ENCODE data around the gene AURKB.

DNA sequence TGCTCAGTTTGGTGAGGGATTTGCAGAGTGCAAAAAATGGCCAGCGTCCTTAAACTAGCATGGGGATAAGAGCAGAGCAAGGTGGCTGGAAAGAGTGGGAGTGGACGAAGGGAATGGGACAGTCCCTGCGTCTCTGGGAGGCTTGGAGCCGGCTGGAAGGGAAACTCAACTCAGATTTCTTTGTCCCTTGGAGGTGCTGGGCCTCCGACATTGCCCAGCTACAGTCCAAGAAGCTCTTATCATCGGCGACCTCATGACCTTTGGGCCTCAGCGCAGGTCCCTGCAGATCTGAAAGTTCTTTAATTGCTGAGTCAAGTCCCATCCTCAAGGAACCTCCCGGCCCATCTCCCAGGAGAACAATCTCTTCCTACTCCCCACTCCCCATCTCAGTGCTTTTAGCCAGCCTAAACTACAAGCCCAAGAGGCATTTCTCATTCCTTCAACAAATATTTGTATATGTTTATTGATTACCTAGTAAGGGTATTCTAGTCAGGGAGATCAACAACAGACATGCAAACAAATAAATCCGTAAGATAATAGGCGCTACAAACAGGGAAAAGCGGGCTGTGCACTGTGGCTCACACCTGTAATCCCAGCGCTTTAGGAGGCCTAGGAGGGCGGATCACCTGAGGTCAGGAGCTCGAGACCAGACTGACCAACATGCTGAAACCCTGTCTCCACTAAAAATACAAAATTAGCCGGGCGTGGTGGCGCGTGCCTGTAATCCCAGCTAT is 33.2 kb downstream of the AURKB start:
- TF ChIP-seq, protein P1, sequence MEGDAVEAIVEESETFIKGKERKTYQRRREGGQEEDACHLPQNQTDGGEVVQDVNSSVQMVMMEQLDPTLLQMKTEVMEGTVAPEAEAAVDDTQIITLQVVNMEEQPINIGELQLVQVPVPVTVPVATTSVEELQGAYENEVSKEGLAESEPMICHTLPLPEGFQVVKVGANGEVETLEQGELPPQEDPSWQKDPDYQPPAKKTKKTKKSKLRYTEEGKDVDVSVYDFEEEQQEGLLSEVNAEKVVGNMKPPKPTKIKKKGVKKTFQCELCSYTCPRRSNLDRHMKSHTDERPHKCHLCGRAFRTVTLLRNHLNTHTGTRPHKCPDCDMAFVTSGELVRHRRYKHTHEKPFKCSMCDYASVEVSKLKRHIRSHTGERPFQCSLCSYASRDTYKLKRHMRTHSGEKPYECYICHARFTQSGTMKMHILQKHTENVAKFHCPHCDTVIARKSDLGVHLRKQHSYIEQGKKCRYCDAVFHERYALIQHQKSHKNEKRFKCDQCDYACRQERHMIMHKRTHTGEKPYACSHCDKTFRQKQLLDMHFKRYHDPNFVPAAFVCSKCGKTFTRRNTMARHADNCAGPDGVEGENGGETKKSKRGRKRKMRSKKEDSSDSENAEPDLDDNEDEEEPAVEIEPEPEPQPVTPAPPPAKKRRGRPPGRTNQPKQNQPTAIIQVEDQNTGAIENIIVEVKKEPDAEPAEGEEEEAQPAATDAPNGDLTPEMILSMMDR (IDR thresholded peaks at IDR 0.05) = no peak
- no peak for TF ChIP-seq POLR2A (IDR thresholded peaks at IDR 0.05)
